Daoy (cell line): ENCODE measurements around the gene RPS28. TPM values are rescaled to one million over a fixed set of nuclear protein-coding genes. Genes with fewer than 3 reads are reported as not detected.
"Not testable (repeated sequence)": the region's sequence is repeated elsewhere in the genome, so short reads cannot be mapped to it uniquely, and the experiment has no call there.

Experiments used
- DNase-seq: peaks from one replicate; pipeline ENCODE4 v3.0.0-alpha.2; 2015; ENCODE audit warnings: low read depth
- total RNA-seq: library from RNA; depleted of rRNA; stranded (reverse); fragments of >200 nt; shearing (Covaris generic); gene quantifications from 2 replicates; pipeline ENCODE4 v1.2.3, GENCODE V29; 2014

Gene RPS28
- total RNA-seq, 1 experiment from 2014 or later = 153 TPM

DNA sequence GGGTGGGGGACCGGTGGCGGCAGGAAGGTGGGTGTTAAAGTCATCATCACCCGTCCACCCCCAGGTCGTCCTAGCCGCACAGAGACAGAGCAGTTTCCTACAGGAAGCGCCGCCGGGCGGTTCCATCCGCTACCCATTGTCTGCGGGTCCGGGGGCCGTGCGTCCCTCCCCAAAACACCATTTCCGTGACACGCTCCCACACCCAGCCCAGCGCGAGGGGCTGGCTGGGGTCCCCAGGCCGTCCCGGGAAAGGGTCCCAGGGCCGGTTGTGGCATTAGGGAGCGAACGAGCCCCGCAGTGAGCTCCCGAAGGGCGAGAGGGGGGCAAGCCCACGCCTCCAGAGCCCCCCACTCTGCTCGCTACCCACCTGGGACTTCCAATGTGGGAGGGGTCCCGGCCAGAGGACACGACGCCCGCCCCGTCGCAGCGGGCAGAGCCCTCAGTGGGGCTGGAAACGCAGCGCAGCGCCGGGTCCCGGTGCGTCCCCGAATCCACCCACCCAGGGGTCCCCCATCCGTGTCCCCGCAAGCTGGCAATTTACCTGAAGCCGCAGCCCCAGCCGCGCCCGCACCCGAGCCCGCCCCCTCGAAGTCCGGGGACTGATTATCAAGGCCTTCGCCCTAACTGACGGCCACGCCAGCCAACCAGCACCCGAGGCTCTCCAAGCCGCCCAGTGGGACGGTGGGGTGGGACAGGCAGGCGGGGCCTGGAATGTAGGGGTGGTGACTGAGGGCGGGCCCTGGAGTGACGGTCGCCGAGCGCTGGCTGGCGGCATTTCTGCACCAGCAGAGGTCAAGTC lies 21.6 kb downstream of the RPS28 start, which contains the start of gene KANK3:
Gene KANK3, minus strand, starts transcription at position 579 of the 799 bp plus-strand sequence. CDS start 5,434 bp downstream, outside the sequence.
- peak; percentile 98 for DNase-seq

DNA sequence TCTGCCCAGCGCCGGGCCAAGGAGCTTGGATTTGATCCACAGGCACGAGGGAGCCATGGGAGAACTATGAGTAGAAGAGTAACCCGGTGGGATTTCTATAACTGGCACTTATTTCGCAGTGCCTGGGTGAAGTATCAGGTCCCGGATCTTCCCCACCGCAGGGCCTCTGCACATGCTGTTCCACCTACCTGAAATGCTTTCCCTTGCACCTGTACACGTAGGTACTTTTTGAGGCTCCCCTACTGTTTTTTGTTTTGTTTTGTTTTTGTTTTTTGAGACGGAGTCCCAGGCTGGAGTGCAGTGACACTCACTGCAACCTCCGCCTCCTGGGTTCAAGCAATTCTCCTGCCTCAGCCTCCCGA lies 22.2 kb downstream of the RPS28 start:
- no peak for DNase-seq

DNA sequence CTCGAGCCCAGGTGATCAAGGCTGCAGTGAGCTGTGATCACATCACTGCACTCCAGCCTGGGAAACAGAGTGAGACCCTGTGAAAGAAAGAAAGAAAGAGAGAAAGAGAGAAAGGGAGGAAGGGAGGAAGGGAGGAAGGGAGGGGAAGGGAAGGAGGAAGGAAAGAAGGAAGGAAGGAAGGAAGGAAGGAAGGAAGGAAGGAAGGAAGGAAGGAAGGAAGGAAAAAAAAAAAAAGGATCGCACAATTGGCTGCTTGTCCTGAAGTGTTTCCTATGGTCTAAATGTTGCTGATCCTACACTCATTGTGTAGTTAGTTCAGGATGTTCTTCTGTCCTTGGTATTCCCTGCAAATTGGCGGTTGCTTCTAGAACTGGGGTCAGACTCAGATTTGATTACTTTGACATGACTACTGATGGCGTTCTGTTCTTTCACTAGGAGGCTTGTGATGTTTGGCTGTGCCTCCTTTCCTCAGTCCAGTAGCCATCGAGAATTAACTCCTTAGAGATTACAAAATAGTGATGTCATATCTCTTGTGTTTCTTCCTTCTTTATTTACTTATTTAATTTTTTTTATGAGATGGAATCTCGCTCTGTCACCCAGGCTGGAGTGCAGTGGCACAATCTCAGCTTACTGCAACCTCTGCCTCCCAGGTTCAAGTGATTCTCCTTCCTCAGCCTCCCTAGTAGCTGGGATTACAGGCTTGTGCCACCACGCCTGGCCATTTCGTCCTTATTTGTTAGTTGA lies 28.5 kb downstream of the RPS28 start:
- not testable (repeated sequence) for DNase-seq

DNA sequence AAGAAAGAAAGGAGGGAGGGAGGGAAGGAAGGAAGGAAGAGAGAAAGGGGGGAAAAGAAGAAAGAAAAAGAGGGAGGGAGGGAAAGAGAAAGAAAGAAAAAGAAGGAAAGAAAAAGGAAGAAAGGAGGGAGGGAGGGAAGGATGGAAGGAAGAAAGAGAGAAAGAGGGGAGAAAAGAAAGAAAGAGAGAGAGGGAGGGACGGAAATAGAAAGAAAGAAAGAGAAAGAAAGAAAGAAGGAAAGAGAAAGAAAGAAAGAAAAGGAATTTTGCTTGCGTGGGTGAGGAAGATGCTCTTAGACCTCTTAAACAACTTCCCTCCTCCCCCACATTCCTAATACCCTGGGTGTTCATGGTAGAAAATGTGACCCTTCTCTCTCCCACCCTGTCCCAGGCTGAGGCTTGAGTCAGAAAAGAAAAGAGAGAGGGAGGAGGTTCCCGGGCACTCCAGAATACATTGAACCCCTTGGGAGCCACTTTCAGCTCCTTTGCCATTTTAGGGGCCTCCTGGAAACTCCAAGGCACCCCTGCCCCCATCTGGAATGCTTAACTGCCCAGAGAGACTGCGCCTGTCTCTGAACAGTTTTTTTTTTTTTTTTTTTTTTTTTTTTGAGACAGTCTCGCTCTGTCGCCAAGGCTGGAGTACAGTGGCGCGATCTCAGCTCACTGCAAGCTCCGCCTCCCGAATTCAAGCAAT lies 31.0 kb downstream of the RPS28 start:
- DNase-seq = no peak

DNA sequence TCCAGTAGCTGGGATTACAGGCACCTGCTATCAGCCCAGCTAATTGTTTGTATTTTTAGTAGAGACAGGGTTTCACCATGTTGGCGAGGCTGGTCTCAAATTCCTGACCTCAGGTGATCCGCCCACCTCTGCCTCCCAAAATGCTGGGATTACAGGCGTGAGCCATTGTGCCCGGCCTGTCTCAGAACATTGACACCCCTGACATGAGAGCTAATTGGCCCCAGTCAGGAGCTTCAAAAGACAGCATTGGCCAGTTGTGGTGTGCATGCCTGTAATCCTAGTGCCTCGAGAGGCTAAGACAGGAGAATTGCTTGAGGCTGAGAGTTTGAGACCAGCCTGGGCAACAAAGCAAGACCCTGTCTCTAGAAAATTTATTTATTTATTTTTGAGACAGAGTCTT lies 31.5 kb downstream of the RPS28 start:
- DNase-seq = not testable (repeated sequence)

DNA sequence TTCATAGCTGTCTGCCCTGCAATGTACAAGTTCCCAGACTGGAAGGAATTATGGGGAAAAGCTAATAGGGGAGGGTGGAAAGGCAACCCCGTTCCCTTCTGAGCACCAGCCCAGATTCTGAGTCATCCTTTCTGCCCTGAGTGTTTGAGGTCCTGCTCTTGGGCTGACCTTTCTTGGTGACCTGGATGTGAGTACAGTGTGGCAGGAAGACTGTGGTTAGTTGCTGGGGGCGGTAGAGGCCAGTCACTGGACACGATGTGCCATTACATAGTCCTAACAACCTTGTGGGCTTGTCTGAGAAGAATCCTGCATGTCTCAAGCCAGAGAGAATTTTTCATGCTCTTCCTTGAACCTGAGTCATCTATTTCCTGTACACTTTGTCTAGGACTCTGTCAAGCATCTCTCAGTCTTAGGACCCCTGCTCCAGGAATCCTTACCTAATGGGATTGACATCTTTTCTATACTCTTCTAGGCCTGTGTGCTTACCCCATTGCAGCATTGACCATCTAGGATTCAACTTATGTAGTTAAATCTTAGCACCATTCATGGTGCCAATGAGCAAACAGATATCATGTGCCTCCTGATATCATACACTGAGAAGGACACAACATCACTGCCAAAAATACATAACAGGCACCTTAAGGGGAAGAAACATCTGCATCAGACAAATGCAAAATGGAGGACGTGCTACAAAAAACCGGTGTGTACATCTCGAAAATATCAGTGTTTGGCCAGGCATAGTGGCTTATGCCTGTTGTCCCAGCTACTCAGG lies 34.5 kb downstream of the RPS28 start:
- DNase-seq = peak; percentile 85

GRCh38 chr19:8357007-8357521 lies 35.8 kb downstream of the RPS28 start:
- DNase-seq = no peak

DNA sequence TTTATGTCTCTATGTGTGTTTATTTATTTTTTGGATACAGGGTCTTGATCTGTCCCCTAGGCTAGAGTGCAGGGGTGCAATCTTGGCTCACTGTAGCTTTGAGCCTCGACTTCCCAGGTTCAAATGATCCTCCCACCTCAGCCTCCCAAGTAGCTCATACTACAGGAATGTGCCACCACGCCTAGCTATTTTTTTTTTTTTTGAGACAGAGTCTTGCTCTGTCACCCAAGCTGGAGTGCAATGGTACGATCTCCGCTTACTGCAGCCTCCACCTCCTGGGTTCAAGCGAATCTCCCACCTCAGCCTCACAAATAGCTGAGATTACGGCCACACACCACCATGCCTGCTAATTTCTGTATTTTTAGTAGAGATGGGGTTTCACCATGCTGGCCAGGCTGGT lies 37.7 kb downstream of the RPS28 start:
- no peak for DNase-seq

GRCh38 chr19:8360196-8360595 lies 38.9 kb downstream of the RPS28 start:
- no peak for DNase-seq

GRCh38 chr19:8361921-8362793 lies 40.9 kb downstream of the RPS28 start:
- DNase-seq = peak; percentile 99

DNA sequence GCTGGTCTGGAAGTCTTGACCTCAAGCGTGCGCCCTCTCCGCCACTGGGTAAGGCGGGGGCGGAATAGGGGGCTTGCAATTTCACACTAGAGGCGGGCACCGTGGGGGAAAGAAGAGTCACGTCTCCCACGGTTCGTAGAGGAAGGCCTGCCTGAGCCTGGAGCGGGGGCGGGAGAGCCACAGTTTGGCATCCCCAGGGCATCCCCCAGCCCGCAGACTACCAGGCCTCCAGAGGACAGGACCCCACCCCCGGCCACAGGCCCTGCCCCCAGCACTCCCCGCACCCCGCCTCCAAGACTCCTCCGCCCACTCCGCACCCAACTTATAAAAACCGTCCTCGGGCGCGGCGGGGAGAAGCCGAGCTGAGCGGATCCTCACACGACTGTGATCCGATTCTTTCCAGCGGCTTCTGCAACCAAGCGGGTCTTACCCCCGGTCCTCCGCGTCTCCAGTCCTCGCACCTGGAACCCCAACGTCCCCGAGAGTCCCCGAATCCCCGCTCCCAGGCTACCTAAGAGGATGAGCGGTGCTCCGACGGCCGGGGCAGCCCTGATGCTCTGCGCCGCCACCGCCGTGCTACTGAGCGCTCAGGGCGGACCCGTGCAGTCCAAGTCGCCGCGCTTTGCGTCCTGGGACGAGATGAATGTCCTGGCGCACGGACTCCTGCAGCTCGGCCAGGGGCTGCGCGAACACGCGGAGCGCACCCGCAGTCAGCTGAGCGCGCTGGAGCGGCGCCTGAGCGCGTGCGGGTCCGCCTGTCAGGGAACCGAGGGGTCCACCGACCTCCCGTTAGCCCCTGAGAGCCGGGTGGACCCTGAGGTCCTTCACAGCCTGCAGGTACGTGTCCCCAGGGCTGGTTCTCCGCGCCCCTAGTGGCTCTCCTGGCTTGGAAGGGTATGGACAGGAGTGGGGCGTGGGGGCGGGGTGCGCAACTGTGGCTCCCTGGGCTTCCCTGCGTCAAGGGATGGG lies 42.8 kb downstream of the RPS28 start, which contains the start of gene ANGPTL4:
Gene ANGPTL4, plus strand, starts transcription at position 353 of the 969 bp plus-strand sequence. Its CDS starts 167 bp downstream, at position 520.
- peak; percentile 68 for DNase-seq

GRCh38 chr19:8366121-8366581 lies 44.9 kb downstream of the RPS28 start:
- no peak for DNase-seq

DNA sequence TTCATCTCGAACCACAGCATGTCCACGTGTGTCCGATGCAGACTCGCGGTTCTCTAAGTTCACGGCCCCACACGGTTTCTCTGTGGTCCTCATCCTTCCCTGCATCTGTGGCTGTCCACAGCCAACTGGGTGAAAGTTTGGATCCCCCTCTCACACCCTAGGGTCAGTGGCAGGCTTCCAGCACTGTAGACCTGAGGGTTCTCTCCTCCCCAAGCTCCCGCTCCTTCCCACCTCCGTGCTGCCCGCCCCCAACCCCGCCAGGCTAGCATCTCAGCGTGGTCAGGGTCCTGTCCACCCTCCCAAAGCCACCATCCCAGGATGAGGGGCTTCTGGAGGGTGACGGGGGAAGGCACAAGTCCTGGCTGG lies 45.6 kb downstream of the RPS28 start:
- DNase-seq = no peak

DNA sequence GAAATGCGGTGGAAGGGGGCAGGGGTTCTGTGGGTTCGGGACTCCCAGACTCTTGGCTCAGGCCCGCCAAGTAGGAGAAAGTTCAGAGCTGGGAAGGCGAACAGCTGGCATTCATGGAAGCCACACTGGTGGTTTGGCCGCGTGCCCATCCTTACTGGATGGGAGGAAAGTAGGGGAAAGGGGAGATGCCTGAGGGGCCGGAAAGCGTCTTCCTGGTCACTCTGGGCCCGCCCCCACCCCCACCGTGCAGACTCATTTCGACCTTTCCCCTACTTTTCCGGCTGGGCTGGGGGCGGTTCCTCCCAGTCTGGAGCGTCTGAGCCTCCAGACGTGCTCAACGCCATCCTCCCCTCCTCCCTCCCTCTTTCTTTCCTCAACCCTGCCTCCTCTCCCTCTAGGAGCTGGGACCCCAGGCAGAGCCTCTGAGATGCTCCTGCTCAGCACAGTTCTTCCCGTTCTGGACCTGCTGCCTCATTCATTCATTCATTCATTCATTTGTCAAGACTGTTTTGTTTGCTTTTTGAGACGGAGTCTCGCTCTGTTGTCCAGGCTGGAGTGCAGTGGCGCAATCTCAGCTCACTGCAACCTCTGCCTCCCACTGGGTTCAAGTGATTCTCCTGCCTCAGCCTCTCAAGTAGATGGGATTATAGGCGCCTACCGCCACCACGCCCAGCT lies 46.2 kb downstream of the RPS28 start:
- peak; percentile 99 for DNase-seq

- no peak for DNase-seq
These were observed 49.1 kb downstream of the RPS28 start for GRCh38 chr19:8370176-8371010.

GRCh38 chr19:8371011-8371804 lies 49.9 kb downstream of the RPS28 start:
- no peak for DNase-seq
